Coronary artery (tissue), 2 donors: ENCODE measurements around the gene NIPAL4.

Experiments
- DNase-seq: peaks from one replicate; pipeline ENCODE4 v3.0.0-alpha.2; 2017; ENCODE audit warnings: low spot score
- H3K27ac ChIP-seq, 2 donors: fragments of 200-600 bp; sonication (generic); one replicate each; pipeline ENCODE4 v1.5.1; 2016 to 2019
- H3K4me3 ChIP-seq: fragments of 200-600 bp; sonication (generic); 2 replicates; pipeline ENCODE4 v1.5.1; 2016; ENCODE audit warnings: mild to moderate bottlenecking, moderate library complexity
- TF ChIP-seq, protein P1 (sequence below): fragments of 200-600 bp; sonication (generic); IDR thresholded peaks from one replicate; pipeline ENCODE4 v1.5.1; 2019; ENCODE audit warnings: antibody characterized with exemption

Gene NIPAL4

DNA sequence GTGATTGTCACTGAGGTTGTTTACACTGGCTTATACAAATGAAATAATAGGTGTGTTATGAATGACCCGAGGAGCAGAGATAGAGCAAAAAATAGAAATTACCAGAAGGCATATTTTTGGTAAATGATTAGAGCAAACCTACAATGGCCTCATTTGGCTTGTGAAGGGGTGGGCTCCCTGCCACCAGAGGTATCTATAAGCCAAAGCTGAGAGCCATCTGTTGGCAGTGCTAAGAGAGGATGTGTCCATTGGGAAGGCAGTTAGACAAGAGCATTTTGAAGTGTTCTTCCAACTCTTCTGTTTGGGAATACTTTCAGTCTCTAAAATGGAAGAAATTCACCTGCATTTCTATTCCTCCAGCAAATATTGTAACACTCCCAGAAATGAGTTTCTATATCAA, 10.6 kb downstream of the NIPAL4 start:
- Histone ChIP-seq H3K27ac (no peak overlapping the region), H3K4me3 (no peak overlapping the region)
- DNase-seq = no peak
- TF ChIP-seq, protein P1, sequence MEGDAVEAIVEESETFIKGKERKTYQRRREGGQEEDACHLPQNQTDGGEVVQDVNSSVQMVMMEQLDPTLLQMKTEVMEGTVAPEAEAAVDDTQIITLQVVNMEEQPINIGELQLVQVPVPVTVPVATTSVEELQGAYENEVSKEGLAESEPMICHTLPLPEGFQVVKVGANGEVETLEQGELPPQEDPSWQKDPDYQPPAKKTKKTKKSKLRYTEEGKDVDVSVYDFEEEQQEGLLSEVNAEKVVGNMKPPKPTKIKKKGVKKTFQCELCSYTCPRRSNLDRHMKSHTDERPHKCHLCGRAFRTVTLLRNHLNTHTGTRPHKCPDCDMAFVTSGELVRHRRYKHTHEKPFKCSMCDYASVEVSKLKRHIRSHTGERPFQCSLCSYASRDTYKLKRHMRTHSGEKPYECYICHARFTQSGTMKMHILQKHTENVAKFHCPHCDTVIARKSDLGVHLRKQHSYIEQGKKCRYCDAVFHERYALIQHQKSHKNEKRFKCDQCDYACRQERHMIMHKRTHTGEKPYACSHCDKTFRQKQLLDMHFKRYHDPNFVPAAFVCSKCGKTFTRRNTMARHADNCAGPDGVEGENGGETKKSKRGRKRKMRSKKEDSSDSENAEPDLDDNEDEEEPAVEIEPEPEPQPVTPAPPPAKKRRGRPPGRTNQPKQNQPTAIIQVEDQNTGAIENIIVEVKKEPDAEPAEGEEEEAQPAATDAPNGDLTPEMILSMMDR = no peak

DNA sequence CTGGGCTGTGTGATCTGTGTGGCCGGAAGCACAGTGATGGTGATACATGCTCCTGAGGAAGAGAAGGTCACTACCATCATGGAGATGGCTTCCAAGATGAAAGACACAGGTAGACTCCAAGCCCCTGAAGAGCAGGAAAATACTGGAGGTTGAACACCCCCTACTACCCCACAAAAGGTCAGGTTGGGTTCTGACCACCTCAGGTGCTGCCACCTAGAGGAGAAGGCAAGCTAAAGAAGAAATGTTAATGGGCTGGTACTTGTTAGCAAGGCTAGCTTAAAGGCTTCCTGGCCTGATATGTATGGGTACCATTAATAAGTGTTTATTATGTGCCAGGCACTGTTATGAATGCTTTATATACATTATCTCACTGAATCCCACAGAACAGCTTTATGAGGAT, 11.7 kb downstream of the NIPAL4 start:
- no peak for DNase-seq
- TF ChIP-seq, protein P1 = peak; percentile 31
- H3K27ac ChIP-seq = no peak overlapping the region
- H3K4me3 ChIP-seq = no peak overlapping the region

DNA sequence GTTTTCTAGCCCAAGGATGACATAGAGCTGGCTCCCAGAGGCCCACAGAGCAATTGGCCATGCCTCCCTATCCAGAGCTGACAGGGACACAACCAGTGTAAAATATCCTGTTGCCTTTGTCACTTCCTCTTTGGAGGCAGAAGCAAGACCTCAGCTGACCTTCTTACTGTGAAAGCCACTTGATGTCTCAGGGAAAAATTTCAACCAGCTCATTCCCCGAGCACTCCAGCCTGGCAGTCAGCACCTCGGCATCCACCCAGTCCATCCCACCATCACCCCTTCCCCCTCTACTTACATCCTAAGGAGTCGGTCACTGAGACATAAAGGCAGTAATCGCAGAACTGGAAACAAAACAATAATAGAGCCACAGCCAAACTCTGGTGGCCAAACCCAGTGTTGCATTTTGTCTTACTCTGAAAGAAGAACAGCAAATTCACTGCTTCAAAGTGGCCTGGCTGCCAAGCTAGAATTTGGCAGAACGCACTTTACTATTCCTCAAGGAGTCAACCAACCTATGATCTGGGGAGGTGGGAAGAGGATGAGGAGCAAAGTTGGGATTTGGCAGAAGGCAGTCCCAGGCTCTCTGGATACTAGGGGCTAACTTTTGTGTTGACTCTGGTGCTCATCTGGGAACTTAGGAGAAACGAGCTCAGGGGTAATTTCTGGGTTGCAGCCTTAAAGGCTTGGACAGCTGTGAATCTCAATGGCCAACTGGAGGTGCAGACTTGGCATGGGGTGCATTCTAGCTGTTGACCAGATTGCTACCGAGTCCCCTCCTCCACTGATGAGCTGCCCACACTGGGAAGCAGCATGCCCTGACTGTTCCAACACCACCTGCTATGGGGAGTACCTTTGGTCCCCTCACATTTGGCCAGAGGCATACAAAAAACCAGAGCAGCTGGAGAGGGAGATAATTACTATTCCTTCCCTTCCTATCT, 13.6 kb downstream of the NIPAL4 start:
- no peak for DNase-seq
- no peak overlapping the region for H3K27ac ChIP-seq
- no peak overlapping the region for H3K4me3 ChIP-seq
- TF ChIP-seq, protein P1 = no peak

DNA sequence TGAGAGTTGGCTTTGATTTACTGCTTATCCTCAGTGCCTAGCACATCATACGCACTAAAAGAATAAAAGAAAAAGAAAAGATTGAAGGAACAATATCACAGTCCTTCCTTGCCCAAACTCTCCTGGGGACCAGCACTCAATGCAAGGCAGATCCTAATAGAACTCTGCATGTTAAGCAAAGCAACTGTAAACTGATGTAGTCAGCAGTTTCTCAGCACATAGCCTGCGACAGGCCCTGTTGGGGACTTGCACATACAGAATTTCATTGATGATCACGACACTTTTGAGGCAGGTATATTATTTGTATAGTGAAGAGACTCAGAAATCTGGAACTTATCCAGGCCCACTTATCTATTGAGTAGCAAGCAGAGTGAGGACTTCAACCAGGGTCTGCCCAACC, 15.4 kb downstream of the NIPAL4 start:
- Histone ChIP-seq H3K27ac (no peak overlapping the region), H3K4me3 (no peak overlapping the region)
- DNase-seq = no peak
- TF ChIP-seq, protein P1 = no peak

DNA sequence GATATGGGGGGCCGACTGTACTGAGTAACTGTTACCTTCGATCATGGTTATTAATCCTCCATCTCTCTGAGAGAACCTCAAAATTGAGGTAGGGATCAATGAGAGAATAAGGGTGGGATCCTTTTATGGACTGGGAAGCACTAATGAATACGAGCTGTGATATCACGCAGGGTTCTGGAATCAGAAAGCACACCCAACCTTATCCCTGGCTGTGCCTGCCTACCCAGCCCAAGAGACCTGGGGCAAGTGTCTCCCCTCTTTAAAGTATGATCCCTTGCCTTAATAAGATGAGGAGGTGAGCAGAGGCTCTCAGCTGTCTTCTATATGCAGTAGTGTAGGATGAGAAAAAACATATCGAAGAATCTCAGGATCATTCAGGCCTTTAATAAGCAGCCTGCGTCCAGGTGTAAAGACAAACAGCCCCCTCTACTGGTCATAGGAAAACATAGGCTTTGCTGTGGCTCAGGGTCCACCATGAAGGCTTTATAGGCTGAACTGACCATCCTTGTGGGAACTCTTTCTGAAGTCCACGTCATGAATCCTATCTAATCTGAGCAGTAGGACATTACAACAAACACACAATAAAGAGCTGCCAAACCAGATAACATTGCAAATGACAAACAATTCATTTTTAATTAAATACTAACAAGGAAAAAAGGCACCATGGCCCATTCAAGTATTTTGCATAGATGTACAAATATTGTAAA, 16.8 kb downstream of the NIPAL4 start:
- TF ChIP-seq, protein P1 = peak; percentile 40
- no peak for DNase-seq
- Histone ChIP-seq H3K4me3 (no peak overlapping the region), H3K27ac (no peak overlapping the region)

DNA sequence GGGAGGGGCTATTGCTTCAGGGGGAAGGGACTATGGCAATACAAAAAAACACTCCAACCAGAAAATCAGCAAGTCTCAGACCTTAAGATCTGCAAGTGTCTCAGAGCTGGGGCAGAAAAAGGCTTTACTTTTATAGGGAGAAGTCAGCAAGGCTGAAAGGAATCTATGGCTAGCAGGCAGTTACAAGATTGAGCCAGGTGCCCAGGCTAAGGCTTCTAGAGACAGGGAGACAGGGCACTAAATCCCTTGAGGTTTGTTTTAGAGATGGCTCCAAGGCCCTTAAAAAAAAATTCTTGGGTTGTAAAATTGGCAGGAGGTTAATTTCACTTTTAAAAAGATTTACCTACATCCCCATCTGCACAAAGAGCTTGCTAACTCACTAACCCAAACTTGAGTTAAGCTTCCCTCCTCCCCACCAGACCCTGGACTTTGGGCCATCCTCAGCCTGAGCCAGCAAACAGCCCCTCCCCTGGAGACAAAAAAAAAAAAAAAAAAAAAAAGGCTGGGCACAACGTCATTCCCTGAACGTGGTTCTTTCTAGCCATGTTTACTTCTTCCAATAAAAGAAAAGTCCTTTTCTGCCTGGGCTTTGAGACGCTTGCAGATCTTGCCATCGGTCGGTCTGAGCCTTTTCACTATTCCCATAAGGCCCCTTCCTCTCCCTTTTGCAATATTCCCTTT, 17.9 kb downstream of the NIPAL4 start:
- TF ChIP-seq, protein P1 = no peak
- Histone ChIP-seq H3K4me3 (no peak overlapping the region), H3K27ac (no peak overlapping the region)
- no peak for DNase-seq
